Measurements from ENCODE around the gene SDF2.

- TF ChIP-seq CTCF (conservative IDR thresholded peaks at IDR 0.05 in 1 of 2, IDR thresholded peaks at IDR 0.05 in 1 of 2; ENCODE audit: extremely low read depth in 1 of 2, insufficient read depth in 1 of 2, low read depth in 1 of 2, low read length in 2 of 2) = no peak
- no peak for TF ChIP-seq EZH2 (IDR thresholded peaks at IDR 0.05; ENCODE audit: borderline replicate concordance, low read length)
Measured at GRCh38 chr17:28661635-28662526, at the start of gene SDF2, which contains the start of gene SUPT6H.

Data from mammary epithelial cell (primary cell).